ENCODE data around the gene CST9.
"Not testable (repeated sequence)": the region's sequence is repeated elsewhere in the genome, so short reads cannot be mapped to it uniquely, and the experiment has no call there.

- not testable (repeated sequence) for TF ChIP-seq CTCF (IDR thresholded peaks at IDR 0.05; ENCODE audit: borderline replicate concordance, extremely low read depth, low read length, poor library complexity, severe bottlenecking); EZH2 (IDR thresholded peaks at IDR 0.05; ENCODE audit: borderline replicate concordance, low read depth, low read length, severe bottlenecking)
Observed at GRCh38 chr20:23622401-23622800, 16.7 kb upstream of the CST9 start.

Data from DND-41 (cell line).